ENCODE results near the gene HEATR5A.

The HEATR5A gene

DNA sequence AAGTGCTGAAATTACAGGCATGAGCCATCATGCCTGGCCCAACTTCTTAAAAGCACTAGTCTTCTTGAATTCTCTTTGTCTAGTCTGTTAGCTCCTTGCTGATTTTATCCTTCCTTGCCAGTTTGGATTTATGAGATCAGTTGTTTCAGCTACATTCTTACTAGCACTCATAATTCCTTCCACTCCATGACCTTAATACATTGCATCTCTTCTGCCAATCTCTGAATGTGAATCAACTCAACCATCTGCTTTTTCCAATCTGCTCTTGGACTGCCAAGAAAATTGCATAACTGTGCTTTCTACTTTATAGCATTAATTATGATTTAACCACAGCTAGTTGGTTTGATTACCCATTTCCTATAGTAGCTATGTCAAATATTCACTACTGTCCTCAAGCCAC, 14.9 kb upstream of the HEATR5A start (continued):
- TF ChIP-seq, protein P1, sequence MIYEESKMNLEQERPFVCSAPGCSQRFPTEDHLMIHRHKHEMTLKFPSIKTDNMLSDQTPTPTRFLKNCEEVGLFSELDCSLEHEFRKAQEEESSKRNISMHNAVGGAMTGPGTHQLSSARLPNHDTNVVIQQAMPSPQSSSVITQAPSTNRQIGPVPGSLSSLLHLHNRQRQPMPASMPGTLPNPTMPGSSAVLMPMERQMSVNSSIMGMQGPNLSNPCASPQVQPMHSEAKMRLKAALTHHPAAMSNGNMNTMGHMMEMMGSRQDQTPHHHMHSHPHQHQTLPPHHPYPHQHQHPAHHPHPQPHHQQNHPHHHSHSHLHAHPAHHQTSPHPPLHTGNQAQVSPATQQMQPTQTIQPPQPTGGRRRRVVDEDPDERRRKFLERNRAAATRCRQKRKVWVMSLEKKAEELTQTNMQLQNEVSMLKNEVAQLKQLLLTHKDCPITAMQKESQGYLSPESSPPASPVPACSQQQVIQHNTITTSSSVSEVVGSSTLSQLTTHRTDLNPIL (CRISPR knock-in tag; IDR thresholded peaks at IDR 0.05; ENCODE audit: low read depth): peak; percentile 82

DNA sequence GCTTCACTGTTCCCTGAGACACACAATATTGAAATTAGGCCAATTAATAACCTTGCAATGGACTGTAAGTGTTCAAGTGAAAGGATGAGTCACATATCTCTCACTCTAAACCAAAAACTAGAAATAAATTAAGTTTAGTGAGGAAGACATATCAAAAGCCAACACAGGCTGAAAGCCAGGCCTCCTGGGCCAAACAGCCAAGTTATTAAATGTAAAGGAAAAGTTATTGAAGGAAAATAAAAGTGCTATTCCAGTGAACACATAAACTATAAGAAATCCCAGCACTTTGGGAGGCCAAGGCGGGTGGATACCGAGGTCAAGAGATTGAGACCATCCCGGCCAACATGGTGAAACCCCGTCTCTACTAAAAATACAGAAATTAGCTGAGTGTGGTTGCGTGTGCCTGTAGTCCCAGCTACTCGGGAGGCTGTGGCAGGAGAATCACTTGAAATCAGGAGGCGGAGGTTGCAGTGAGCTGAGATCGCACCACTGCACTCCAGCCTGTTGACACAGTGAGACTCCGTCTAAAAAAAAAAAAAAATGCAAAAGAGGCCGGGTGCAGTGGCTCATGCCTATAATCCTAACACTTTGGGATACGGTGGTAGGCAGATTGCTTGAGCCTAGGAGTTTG, 10.4 kb upstream of the HEATR5A start:
- TF ChIP-seq, protein P1 (CRISPR knock-in tag; IDR thresholded peaks at IDR 0.05; ENCODE audit: low read depth): no peak
- no peak for ATAC-seq

DNA sequence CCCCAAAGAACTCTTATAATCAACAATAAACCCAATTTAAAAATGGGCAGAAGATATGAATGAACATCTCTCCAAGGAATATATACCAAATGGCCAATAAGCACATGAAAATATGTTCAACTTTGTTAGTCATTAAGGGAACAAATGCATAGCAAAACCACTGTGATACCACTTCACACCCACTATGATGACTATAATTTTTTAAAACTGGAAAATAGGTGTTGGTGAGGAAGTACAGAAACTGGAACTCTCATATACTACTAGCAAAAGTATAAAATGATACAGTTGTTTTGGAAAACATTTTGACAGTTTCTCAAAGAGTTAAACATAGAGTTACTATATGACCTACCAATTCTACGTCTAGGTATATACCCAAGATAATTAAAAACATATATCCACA, 9.4 kb upstream of the HEATR5A start:
- TF ChIP-seq PPARA (CRISPR knock-in tag; IDR thresholded peaks at IDR 0.05; ENCODE audit: borderline replicate concordance) (no peak), TCF4 (CRISPR knock-in tag; IDR thresholded peaks at IDR 0.05; ENCODE audit: borderline replicate concordance) (no peak), RARB (CRISPR knock-in tag; IDR thresholded peaks at IDR 0.05) (no peak), ISL1 (CRISPR knock-in tag; IDR thresholded peaks at IDR 0.05) (no peak), ZFP3 (CRISPR knock-in tag; IDR thresholded peaks at IDR 0.05) (no peak), ZC3H10 (CRISPR knock-in tag; IDR thresholded peaks at IDR 0.05) (no peak), ZNF70 (CRISPR knock-in tag; IDR thresholded peaks at IDR 0.05) (no peak), GLIS3 (CRISPR knock-in tag; IDR thresholded peaks at IDR 0.05) (no peak), OSR1 (CRISPR knock-in tag; IDR thresholded peaks at IDR 0.05) (no peak)
- TF ChIP-seq, protein P2, sequence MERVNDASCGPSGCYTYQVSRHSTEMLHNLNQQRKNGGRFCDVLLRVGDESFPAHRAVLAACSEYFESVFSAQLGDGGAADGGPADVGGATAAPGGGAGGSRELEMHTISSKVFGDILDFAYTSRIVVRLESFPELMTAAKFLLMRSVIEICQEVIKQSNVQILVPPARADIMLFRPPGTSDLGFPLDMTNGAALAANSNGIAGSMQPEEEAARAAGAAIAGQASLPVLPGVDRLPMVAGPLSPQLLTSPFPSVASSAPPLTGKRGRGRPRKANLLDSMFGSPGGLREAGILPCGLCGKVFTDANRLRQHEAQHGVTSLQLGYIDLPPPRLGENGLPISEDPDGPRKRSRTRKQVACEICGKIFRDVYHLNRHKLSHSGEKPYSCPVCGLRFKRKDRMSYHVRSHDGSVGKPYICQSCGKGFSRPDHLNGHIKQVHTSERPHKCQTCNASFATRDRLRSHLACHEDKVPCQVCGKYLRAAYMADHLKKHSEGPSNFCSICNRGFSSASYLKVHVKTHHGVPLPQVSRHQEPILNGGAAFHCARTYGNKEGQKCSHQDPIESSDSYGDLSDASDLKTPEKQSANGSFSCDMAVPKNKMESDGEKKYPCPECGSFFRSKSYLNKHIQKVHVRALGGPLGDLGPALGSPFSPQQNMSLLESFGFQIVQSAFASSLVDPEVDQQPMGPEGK (CRISPR knock-in tag; IDR thresholded peaks at IDR 0.05; ENCODE audit: borderline replicate concordance): no peak
- TF ChIP-seq, protein P3, sequence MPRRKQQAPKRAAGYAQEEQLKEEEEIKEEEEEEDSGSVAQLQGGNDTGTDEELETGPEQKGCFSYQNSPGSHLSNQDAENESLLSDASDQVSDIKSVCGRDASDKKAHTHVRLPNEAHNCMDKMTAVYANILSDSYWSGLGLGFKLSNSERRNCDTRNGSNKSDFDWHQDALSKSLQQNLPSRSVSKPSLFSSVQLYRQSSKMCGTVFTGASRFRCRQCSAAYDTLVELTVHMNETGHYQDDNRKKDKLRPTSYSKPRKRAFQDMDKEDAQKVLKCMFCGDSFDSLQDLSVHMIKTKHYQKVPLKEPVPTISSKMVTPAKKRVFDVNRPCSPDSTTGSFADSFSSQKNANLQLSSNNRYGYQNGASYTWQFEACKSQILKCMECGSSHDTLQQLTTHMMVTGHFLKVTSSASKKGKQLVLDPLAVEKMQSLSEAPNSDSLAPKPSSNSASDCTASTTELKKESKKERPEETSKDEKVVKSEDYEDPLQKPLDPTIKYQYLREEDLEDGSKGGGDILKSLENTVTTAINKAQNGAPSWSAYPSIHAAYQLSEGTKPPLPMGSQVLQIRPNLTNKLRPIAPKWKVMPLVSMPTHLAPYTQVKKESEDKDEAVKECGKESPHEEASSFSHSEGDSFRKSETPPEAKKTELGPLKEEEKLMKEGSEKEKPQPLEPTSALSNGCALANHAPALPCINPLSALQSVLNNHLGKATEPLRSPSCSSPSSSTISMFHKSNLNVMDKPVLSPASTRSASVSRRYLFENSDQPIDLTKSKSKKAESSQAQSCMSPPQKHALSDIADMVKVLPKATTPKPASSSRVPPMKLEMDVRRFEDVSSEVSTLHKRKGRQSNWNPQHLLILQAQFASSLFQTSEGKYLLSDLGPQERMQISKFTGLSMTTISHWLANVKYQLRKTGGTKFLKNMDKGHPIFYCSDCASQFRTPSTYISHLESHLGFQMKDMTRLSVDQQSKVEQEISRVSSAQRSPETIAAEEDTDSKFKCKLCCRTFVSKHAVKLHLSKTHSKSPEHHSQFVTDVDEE (CRISPR knock-in tag; IDR thresholded peaks at IDR 0.05): no peak
- TF ChIP-seq, protein P1 (CRISPR knock-in tag; IDR thresholded peaks at IDR 0.05; ENCODE audit: low read depth): no peak
- TF ChIP-seq, protein P4, sequence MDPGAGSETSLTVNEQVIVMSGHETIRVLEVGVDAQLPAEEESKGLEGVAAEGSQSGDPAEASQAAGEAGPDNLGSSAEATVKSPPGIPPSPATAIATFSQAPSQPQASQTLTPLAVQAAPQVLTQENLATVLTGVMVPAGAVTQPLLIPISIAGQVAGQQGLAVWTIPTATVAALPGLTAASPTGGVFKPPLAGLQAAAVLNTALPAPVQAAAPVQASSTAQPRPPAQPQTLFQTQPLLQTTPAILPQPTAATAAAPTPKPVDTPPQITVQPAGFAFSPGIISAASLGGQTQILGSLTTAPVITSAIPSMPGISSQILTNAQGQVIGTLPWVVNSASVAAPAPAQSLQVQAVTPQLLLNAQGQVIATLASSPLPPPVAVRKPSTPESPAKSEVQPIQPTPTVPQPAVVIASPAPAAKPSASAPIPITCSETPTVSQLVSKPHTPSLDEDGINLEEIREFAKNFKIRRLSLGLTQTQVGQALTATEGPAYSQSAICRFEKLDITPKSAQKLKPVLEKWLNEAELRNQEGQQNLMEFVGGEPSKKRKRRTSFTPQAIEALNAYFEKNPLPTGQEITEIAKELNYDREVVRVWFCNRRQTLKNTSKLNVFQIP (CRISPR knock-in tag; IDR thresholded peaks at IDR 0.05; ENCODE audit: borderline replicate concordance, low read depth): no peak
- ATAC-seq: no peak

DNA sequence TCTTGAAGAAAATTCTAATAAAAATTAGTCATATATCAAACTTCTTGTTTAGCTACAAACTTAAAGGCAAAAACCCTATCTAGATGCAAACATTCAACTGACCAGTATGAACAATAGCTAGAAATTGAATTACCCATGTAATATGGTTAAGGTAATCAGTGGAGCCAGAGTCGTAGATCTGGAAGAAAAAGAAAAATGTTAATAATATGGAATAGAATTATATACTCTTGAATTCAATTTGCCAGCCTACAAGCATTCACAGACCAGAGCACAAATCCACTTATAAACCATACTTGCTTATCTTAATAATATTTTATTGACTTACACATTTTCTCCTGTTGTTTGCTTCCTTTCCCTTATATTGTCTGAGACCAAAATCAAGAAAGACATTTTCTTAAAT, 7.7 kb upstream of the HEATR5A start:
- peak; percentile 65; the same call in 2 of the 3 replicates for ATAC-seq
- no peak for TF ChIP-seq BACH2 (CRISPR knock-in tag; IDR thresholded peaks at IDR 0.05; ENCODE audit: borderline replicate concordance)
- peak; percentile 94 for TF ChIP-seq ISL1 (CRISPR knock-in tag; IDR thresholded peaks at IDR 0.05)
- no peak for TF ChIP-seq TOX (CRISPR knock-in tag; IDR thresholded peaks at IDR 0.05; ENCODE audit: borderline replicate concordance)
- peak; percentile 59; the same call in 1 of the 2 replicates for TF ChIP-seq ESRRG (CRISPR knock-in tag; IDR thresholded peaks at IDR 0.05)
- peak; percentile 97 for TF ChIP-seq TCF4 (CRISPR knock-in tag; IDR thresholded peaks at IDR 0.05; ENCODE audit: borderline replicate concordance)
- no peak for TF ChIP-seq ZFP30 (CRISPR knock-in tag; IDR thresholded peaks at IDR 0.05)
- no peak for TF ChIP-seq ARNTL (CRISPR knock-in tag; IDR thresholded peaks at IDR 0.05; ENCODE audit: borderline replicate concordance, low read depth)
- no peak for TF ChIP-seq RARB (CRISPR knock-in tag; IDR thresholded peaks at IDR 0.05)
- no peak for TF ChIP-seq ZC3H10 (CRISPR knock-in tag; IDR thresholded peaks at IDR 0.05)
- no peak for TF ChIP-seq CSDC2 (CRISPR knock-in tag; IDR thresholded peaks at IDR 0.05)
- TF ChIP-seq, protein P1 (CRISPR knock-in tag; IDR thresholded peaks at IDR 0.05; ENCODE audit: low read depth): peak; percentile 76; the same call in 1 of the 2 replicates
- TF ChIP-seq, protein P5, sequence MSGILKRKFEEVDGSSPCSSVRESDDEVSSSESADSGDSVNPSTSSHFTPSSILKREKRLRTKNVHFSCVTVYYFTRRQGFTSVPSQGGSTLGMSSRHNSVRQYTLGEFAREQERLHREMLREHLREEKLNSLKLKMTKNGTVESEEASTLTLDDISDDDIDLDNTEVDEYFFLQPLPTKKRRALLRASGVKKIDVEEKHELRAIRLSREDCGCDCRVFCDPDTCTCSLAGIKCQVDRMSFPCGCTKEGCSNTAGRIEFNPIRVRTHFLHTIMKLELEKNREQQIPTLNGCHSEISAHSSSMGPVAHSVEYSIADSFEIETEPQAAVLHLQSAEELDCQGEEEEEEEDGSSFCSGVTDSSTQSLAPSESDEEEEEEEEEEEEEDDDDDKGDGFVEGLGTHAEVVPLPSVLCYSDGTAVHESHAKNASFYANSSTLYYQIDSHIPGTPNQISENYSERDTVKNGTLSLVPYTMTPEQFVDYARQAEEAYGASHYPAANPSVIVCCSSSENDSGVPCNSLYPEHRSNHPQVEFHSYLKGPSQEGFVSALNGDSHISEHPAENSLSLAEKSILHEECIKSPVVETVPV (CRISPR knock-in tag; IDR thresholded peaks at IDR 0.05): peak; percentile 94
- peak; percentile 68 for TF ChIP-seq ZNF8 (CRISPR knock-in tag; IDR thresholded peaks at IDR 0.05)
- no peak for TF ChIP-seq ZNF565 (CRISPR knock-in tag; conservative IDR thresholded peaks at IDR 0.05; ENCODE audit: low read depth)

Data from SK-N-SH treated with all-trans-retinoic acid at 6 μM for 48 hours (cell line).